ENCODE data around the gene QRFP. TPM values are rescaled to one million over a fixed set of nuclear protein-coding genes. Genes with fewer than 3 reads are reported as not detected.

QRFP gene
- total and polyA plus RNA-seq, 8 donors = 0.16 to 0.70 (median 0.47) TPM; not detected in 1

DNA sequence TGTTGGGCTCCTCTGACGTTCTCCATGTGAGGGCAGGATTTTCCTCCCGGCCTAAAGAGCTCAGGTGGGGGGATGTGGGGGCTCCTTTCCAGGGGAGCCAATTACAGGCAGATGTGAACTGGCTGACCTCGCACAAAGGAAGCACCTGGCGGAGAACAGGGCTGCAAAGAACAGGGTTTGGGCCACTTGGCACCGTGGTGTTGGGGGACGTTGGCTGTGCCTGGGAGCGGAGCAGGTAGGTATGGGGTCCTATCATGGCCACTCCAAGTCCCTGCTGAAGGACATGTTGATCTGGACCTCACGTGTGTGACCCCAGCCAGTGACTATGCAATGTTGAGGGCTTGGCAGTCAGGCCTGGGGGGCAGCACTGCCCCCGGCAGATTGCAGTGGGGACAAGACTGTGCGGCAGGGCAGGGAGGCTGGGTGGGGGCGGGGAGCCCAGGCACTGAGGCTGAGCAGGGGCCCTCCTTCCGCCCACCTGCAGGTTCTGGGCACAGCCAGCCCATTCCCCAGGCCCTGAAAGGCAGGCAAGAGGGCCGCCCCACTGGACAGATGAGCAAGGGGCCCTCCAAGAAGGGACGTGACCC is 23.0 kb upstream of the QRFP start:
- peaks cover 0 to 97% of the 10 kb centered on the region in 2 donors for H3K27me3 ChIP-seq
- TF ChIP-seq, protein P1, sequence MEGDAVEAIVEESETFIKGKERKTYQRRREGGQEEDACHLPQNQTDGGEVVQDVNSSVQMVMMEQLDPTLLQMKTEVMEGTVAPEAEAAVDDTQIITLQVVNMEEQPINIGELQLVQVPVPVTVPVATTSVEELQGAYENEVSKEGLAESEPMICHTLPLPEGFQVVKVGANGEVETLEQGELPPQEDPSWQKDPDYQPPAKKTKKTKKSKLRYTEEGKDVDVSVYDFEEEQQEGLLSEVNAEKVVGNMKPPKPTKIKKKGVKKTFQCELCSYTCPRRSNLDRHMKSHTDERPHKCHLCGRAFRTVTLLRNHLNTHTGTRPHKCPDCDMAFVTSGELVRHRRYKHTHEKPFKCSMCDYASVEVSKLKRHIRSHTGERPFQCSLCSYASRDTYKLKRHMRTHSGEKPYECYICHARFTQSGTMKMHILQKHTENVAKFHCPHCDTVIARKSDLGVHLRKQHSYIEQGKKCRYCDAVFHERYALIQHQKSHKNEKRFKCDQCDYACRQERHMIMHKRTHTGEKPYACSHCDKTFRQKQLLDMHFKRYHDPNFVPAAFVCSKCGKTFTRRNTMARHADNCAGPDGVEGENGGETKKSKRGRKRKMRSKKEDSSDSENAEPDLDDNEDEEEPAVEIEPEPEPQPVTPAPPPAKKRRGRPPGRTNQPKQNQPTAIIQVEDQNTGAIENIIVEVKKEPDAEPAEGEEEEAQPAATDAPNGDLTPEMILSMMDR (IDR thresholded peaks at IDR 0.05) = no peak
- intact Hi-C loops (cut with DNase I) = no loop called here
- H3K9me3 ChIP-seq = no peaks in the 10 kb centered on the region
- DNase-seq = no peak
- no peaks in the 10 kb centered on the region for H3K4me1 ChIP-seq
- H3K4me3 ChIP-seq = no peak overlapping the region
- no peaks in the 10 kb centered on the region for H3K36me3 ChIP-seq
- ATAC-seq = no peak
- H3K27ac ChIP-seq = no peak overlapping the region

DNA sequence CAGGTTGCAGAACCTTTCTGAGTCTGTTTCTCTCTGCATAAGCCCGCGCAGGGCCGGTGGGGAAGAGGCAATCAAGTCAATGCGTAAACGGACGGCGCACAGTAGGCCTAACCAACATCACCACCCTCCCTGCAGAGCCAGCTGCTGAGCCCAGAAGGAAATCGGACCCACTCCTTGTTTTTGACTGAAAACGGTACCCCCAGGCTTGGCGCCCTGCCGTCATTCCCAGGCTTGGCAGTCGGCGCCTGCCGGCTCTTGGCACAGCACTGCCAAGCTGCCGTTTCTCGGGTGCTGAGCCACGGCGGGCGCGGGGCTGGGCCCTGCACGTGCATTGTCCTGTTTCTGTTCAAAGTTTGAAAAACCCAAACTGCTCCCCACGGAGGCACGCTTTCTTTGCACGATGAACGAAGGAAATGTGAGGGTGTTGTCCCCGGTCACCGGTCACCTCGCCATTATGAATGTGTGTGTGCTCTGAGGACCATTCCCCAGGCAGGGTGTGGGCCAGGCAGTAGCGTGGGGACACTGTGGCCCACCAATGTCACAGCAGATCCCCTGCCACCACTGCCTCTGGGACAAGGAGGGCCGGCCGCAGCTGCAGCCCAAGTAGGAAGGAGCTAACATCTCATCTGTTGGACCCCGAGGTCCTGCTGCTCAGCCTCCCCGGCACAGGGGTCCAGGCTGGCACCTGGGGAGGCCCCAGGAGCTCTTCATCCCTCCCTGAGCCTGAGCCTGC is 22.4 kb upstream of the QRFP start:
- H3K27me3 ChIP-seq = peaks cover 0 to 97% of the 10 kb centered on the region in 2 donors
- no peaks in the 10 kb centered on the region for H3K9me3 ChIP-seq
- H3K4me1 ChIP-seq = no peaks in the 10 kb centered on the region
- intact Hi-C loops (cut with DNase I) = no loop called here
- no peak overlapping the region for H3K4me3 ChIP-seq
- no peak for ATAC-seq
- TF ChIP-seq, protein P1 (IDR thresholded peaks at IDR 0.05) = no peak
- no peaks in the 10 kb centered on the region for H3K36me3 ChIP-seq
- H3K27ac ChIP-seq = no peak overlapping the region
- no peak for DNase-seq

DNA sequence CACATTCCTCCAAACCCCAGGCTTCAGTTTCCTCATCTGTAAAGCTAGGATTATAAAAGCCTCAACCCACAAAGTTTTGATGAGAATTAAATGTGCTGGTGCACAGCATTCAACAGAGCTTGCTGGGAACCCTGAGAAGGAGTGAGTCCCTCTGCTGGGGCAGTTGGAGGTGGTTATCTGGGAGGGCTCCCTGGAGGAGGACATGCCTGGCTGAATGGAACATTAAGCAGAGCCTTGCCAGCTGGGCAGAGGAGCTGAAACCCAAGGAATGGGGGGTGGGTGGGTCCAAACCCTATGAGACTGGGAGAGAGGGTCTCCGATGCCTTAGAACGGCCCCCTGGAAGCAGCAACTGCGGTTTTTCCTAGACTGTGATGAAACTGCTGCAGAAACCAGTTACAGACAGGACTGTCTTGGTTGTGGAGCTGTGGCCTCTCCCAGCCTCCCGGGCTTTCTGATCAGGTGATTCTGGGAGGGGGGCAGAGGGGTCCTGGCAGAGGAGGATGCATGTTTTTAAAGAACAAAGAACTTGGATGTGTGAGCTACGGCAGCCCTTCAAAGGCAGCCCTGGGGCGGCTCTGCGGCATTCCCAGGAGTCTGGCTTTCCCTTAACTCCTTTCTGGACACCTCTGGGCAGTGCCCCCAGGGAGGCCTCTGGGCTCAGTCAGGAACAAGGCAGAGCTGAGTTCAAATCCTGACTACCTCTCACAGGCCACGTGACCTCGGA is 21.7 kb upstream of the QRFP start:
- ATAC-seq = no peak
- Histone ChIP-seq H3K9me3 (no peaks in the 10 kb centered on the region), H3K27me3 (peaks cover 0 to 97% of the 10 kb centered on the region in 2 donors), H3K27ac (no peak overlapping the region), H3K4me3 (no peak overlapping the region), H3K4me1 (no peaks in the 10 kb centered on the region), H3K36me3 (no peaks in the 10 kb centered on the region)
- DNase-seq = no peak
- intact Hi-C loops (cut with DNase I) = no loop called here
- TF ChIP-seq, protein P1 (IDR thresholded peaks at IDR 0.05) = no peak

DNA sequence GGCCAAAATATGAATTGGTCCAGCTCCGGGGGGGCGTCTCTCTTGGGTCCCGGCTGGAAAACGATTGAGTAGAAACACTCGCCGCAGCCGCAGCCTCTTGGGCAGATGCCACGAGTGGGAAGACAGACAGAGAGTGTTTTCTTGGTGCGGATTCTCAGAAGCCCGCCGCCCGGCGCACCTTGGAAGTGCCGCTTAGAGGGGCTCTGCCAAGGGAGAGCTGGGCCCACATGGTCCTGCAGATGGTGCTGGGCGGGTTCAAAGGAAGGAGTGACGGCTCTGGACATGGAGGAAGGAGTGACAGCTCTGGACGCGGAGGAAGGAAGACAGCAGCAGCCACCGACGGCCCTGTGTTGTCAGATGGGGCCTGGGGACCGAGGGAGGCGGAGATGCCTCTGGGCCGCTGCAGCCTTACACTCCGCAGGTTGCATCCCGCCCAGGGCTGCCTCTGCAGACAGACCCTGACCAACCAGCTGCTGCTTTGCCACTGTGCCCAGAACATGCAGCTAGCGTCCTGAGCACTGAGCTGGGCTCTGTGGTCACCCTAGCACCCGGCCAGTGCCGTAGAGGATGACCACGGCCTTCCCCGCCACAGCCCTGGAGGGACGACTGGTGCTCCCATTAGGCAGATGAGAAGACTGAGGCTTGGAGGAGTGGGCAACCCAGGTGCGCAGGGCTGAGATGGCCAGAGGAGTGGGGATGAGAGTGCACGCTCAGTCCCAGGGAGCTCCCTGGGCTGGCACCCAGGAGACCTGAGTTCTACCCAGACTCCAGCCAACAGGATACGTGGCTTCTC is 20.8 kb upstream of the QRFP start:
- TF ChIP-seq, protein P1 (IDR thresholded peaks at IDR 0.05) = no peak
- Histone ChIP-seq H3K4me3 (no peak overlapping the region), H3K9me3 (no peaks in the 10 kb centered on the region), H3K27me3 (peaks cover 0 to 97% of the 10 kb centered on the region in 2 donors), H3K27ac (no peak overlapping the region), H3K36me3 (no peaks in the 10 kb centered on the region), H3K4me1 (no peaks in the 10 kb centered on the region)
- ATAC-seq (no peak), DNase-seq (no peak)
- intact Hi-C loops (cut with DNase I) = no loop called here
